GM10248 (cell line): ENCODE data around the gene IFT122.

ENCODE experiments used
- CTCF ChIA-PET: fragments of 300-600 bp; sonication (Branson Sonifier 250); formaldehyde crosslinking; extraction: SDS; loops from one replicate; lab custom pipeline; 2021; ENCODE audit warnings: antibody characterized with exemption; lab: Yijun Ruan, JAX
- POLR2A ChIA-PET: fragments of 350-650 bp; sonication (Branson Sonifier 250); formaldehyde crosslinking; extraction: SDS; loops from one replicate; lab custom pipeline; 2020; ENCODE audit warnings: antibody characterized with exemption; lab: Yijun Ruan, JAX
- DNase-seq: peaks from one replicate; pipeline ENCODE4 v3.0.0; 2012; ENCODE audit errors: extremely low spot score
- CTCF ChIP-seq: IDR thresholded peaks from 2 replicates; pipeline ENCODE4 v1.5.1; 2012; ENCODE audit warnings: mild to moderate bottlenecking, low read depth; ENCODE audit errors: extremely low read depth, missing control alignments, control extremely low read depth

The IFT122 gene

DNA sequence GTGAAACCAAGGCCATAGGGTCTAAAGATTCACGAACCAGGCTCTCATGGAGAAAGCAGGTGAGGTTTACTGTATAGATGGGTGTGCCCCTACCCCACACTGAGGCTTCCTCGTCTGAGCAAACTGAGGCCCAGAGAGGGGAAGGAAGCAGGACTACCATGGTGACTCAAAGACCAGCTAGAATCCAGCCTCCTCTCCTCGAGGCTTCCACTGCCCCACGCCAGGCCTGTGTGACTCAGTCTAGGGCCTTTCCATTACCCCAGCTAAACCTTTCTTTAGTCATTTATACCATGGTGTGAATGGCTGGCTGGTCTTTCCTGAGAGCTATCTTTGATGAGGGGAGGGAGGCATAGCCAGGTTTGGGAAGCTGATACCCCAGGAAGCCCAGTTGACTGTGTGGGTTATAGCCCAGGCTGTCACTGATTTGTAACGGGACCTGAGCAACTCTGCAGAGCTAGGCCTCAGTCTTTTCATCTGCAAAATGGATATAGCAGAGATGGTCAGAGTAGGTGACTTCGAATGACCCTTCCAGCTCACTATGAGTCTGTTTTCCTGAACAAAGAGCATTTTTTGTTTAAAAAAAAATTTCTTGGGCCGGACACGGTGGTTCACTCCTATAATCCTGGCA lies 85.4 kb downstream of the IFT122 start:
- DNase-seq: no peak
- ChIA-PET POLR2A (no interaction called here), CTCF (interaction anchor here (0.6 to 1.5 kb wide), 5 partner anchors 9 to 142 kb away, joined by 3 to 6 read pairs (median 3); no protein-coding TSS in a partner anchor)
- no peak for TF ChIP-seq CTCF

DNA sequence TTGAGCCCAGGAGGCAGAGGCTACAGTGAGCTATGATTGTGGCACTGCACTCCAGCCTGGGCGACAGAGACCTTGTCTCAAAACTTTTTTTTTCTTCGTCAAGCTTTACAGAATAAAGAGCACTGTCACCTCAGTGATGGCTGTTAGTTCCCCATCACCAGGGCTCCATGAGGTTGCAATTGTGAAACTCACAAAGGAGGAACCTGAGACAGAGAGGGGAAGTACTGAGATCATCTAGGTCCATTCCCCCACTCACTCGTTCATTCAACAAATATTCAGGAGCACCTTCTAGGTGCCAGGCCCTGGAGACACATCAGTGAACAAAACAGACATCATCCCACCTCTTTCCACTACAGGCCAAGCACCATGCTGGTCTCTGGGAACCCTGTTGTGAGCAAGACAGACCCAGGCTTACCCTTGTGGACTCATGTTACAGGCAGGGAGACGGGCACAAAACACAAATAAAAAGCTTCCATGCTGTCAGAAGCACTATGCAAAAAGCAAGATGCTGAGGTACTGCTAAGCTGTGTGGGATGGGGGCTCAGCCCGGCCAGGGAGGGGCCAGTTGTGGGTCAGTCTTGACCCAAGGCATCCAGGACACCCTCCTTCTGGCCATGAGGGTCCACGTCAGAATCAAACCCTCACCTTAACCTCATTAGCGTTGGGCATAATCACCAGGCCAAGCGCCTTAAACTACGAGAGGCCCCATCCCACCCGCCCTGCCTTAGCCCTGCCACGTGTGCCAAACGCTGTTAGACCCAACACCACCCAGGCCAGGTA lies 86.3 kb downstream of the IFT122 start:
- ChIA-PET CTCF (interaction anchor here (0.7 to 1.4 kb wide), 3 partner anchors 8 to 43 kb away, joined by 3 to 6 read pairs (median 3); no protein-coding TSS in a partner anchor), POLR2A (no interaction called here)
- peak; percentile 86 for DNase-seq
- TF ChIP-seq CTCF: no peak

GRCh38 chr3:129527262-129527661 lies 87.2 kb downstream of the IFT122 start:
- no peak for DNase-seq
- TF ChIP-seq CTCF: no peak
- ChIA-PET POLR2A (no interaction called here), CTCF (no interaction called here)

DNA sequence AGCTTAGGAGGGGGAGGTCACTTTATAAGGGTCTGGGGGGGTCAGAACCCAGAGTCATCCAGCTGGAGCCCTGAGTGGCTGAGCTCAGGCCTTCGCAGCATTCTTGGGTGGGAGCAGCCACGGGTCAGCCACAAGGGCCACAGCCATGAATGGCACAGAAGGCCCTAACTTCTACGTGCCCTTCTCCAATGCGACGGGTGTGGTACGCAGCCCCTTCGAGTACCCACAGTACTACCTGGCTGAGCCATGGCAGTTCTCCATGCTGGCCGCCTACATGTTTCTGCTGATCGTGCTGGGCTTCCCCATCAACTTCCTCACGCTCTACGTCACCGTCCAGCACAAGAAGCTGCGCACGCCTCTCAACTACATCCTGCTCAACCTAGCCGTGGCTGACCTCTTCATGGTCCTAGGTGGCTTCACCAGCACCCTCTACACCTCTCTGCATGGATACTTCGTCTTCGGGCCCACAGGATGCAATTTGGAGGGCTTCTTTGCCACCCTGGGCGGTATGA lies 88.6 kb downstream of the IFT122 start, which contains the start of gene RHO:
TSS of gene RHO (plus strand) at position 51 of the 512 bp plus-strand sequence. CDS start at position 146, 95 bp downstream.
- no peak for DNase-seq
- POLR2A ChIA-PET: no interaction called here
- CTCF ChIA-PET: interaction anchor here (1.1 kb wide), 1 partner anchor 11 kb away, joined by 3 read pairs; no protein-coding TSS in a partner anchor
- no peak for TF ChIP-seq CTCF

GRCh38 chr3:129529436-129530210 lies 89.6 kb downstream of the IFT122 start:
- POLR2A ChIA-PET: no interaction called here
- CTCF ChIA-PET: no interaction called here

More at GRCh38 chr3:129529436-129530210, 89.6 kb downstream of the IFT122 start:
- no peak for TF ChIP-seq CTCF
- DNase-seq: no peak
